Upper lobe of left lung (tissue), 4 donors: Measurements from ENCODE around the gene AGPAT4.

Source experiments
- CTCF ChIP-seq, 6 experiments: fragments of 450-650 bp in 4 of 6; fragments of 200-600 bp in 2 of 6; sonication (generic) in 2 of 6; IDR thresholded peaks; one replicate each; pipeline ENCODE4 v1.5.1; 2016 to 2019; ENCODE audit warnings: antibody characterized with exemption in 6 of 6
- EP300 ChIP-seq, 4 donors: sonication (generic); formaldehyde crosslinking; IDR thresholded peaks; one replicate each; pipeline ENCODE4 v1.5.1; 2017; ENCODE audit warnings: antibody characterized with exemption in 4 of 4, control low read depth in 2 of 4
- POLR2A ChIP-seq, 4 donors: fragments of 450-650 bp; IDR thresholded peaks; one replicate each; pipeline ENCODE4 v1.5.1; 2016 to 2017; ENCODE audit warnings: antibody characterized with exemption in 4 of 4, mild to moderate bottlenecking in 2 of 4
- POLR2AphosphoS5 ChIP-seq, 2 donors: sonication (generic); formaldehyde crosslinking; IDR thresholded peaks; one replicate each; pipeline ENCODE4 v1.5.1; 2017; ENCODE audit warnings: antibody characterized with exemption in 2 of 2

- no peak for TF ChIP-seq CTCF (IDR thresholded peaks at IDR 0.05)
- no peak for TF ChIP-seq EP300 (IDR thresholded peaks at IDR 0.05)
- no peak for TF ChIP-seq POLR2A (IDR thresholded peaks at IDR 0.05)
- no peak for TF ChIP-seq POLR2AphosphoS5 (IDR thresholded peaks at IDR 0.05)
These were observed 47.6 kb downstream of the AGPAT4 start for GRCh38 chr6:161226009-161226964.
